PC-9 (cell line): ENCODE data around the gene CLEC4C.

ENCODE experiments used
- EZH2 ChIP-seq: fragments of 200-600 bp; sonication (generic); IDR thresholded peaks from 2 replicates; pipeline ENCODE4 v1.8.0; 2017; ENCODE audit warnings: antibody characterized with exemption, low read depth
- TF ChIP-seq, protein P1 (sequence below): fragments of 200-600 bp; sonication (generic); conservative IDR thresholded peaks from 2 replicates; pipeline ENCODE4 v1.6.1; 2017; ENCODE audit warnings: mixed run types, antibody characterized with exemption, mild to moderate bottlenecking, moderate library complexity

DNA sequence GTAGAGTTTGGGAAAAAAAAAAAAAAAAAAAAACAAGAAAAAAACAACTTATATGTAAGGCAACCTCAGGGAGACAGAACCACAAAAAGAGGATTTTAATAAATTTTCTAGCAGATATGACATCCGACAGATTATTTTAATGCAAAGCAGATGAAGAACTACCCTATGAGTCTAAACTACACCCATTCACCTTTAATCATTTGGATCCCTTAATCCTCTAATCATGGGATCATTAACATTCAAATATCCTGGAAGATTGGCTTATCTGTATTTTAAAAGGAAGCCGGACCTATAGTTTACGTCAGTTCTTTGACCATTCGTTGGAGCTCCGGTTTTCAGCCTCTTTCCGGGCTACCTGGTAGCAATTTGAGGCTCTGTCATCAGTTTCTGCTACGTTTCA, 36.0 kb downstream of the CLEC4C start, which contains the start of gene DPPA3:
- TF ChIP-seq, protein P1, sequence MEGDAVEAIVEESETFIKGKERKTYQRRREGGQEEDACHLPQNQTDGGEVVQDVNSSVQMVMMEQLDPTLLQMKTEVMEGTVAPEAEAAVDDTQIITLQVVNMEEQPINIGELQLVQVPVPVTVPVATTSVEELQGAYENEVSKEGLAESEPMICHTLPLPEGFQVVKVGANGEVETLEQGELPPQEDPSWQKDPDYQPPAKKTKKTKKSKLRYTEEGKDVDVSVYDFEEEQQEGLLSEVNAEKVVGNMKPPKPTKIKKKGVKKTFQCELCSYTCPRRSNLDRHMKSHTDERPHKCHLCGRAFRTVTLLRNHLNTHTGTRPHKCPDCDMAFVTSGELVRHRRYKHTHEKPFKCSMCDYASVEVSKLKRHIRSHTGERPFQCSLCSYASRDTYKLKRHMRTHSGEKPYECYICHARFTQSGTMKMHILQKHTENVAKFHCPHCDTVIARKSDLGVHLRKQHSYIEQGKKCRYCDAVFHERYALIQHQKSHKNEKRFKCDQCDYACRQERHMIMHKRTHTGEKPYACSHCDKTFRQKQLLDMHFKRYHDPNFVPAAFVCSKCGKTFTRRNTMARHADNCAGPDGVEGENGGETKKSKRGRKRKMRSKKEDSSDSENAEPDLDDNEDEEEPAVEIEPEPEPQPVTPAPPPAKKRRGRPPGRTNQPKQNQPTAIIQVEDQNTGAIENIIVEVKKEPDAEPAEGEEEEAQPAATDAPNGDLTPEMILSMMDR = no peak
- no peak for TF ChIP-seq EZH2
